TTC549 (cell line): Measurements from ENCODE around the gene UNC45B.
"Not testable (repeated sequence)": the region's sequence is repeated elsewhere in the genome, so short reads cannot be mapped to it uniquely, and the experiment has no call there.

ENCODE experiments used
- FAIRE-seq: peaks from 2 replicates; lab custom pipeline; 2012; peaks lifted over from hg19 to GRCh38; lab: Jason Lieb, UNC

UNC45B gene, protein sequence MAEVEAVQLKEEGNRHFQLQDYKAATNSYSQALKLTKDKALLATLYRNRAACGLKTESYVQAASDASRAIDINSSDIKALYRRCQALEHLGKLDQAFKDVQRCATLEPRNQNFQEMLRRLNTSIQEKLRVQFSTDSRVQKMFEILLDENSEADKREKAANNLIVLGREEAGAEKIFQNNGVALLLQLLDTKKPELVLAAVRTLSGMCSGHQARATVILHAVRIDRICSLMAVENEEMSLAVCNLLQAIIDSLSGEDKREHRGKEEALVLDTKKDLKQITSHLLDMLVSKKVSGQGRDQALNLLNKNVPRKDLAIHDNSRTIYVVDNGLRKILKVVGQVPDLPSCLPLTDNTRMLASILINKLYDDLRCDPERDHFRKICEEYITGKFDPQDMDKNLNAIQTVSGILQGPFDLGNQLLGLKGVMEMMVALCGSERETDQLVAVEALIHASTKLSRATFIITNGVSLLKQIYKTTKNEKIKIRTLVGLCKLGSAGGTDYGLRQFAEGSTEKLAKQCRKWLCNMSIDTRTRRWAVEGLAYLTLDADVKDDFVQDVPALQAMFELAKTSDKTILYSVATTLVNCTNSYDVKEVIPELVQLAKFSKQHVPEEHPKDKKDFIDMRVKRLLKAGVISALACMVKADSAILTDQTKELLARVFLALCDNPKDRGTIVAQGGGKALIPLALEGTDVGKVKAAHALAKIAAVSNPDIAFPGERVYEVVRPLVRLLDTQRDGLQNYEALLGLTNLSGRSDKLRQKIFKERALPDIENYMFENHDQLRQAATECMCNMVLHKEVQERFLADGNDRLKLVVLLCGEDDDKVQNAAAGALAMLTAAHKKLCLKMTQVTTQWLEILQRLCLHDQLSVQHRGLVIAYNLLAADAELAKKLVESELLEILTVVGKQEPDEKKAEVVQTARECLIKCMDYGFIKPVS

GRCh38 chr17:35147375-35147905, at the start of gene UNC45B:
UNC45B (plus strand) TSS chr17:35147817; CDS start chr17:35148264, 447 bp downstream.
- FAIRE-seq, result no peak

GRCh38 chr17:35099908-35100307, 47.7 kb upstream of the UNC45B start:
- no peak for FAIRE-seq

DNA sequence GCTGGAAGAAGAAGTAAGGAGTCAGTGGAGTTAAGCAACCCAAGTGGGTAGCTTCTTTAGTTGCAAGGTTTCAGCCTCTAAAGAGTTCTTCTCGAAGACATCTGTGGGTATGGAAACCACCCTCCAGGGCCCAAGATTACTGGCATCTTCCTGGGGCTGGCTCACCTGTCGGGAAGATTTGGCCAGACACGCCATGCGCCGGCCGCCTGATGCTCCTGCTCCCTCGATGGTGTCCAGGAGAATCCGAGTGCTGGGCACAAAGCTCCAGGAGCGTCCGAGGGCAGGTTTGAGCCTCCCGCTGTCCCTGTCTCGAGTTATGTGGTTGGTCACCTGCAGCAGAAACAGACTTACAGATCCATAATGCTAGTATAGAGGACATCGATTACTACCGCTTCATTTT, 46.6 kb upstream of the UNC45B start:
- no peak for FAIRE-seq

- FAIRE-seq, result no peak
Observed at GRCh38 chr17:35101725-35102124, 45.9 kb upstream of the UNC45B start.

GRCh38 chr17:35103271-35103670, 44.3 kb upstream of the UNC45B start:
- no peak for FAIRE-seq

- no peak for FAIRE-seq
Observed at GRCh38 chr17:35104844-35105450, 42.7 kb upstream of the UNC45B start.

DNA sequence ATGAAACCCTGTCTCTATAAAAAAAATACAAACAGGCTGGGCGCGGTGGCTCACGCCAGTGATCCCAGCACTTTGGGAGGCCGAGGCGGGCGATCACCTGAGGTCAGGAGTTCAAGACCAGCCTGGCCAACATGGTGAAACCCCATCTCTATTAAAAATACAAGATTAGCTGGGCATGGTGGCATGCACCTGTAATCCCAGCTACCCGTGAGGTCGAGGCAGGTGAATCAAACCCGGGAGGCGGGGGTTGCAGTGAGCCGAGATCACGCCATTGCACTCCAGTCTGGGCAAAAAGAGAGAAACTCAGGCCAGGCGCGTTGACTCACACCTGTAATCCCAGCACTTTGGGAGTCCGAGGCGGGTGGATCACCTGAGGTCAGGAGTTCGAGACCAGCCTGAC, 36.8 kb upstream of the UNC45B start:
- FAIRE-seq, result not testable (repeated sequence)

DNA sequence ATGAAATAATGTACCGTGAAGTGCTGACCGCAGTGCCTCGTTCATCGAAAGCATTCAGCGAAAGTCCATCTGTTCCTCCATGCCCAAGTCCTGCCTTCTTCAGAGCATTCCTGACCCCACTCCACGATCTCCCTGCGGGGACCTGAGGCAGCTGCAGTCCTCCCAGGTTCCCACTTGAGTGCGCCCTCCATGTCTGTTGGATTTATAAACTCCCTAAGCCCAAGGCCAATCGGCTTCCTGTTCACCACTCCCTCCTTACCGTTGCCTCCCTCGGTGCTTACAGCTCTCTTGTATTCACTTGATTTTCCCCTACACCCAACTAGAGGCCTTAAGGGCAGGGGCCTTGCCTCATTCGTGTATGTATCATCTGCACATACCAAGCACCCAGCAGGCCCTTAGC, 30.8 kb upstream of the UNC45B start:
- FAIRE-seq, result no peak

DNA sequence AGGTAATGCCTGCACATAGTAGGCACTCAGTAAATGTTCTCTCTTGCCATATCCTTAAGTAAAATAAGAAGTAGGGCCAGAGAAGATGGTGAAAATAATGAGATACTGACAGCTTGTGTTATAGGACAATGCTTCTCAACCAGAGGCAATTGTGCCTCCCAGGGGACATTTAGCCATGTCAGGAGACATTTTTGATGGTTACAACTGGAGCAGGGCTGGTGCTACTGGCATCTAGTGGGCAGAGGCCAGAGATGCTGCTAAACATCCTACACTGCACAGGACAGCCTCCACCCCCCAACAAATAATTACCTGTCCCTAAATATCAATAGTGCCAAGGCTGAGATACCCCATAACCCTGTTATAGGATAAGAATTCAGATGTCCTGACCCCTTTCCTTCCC, 29.6 kb upstream of the UNC45B start:
- no peak for FAIRE-seq

DNA sequence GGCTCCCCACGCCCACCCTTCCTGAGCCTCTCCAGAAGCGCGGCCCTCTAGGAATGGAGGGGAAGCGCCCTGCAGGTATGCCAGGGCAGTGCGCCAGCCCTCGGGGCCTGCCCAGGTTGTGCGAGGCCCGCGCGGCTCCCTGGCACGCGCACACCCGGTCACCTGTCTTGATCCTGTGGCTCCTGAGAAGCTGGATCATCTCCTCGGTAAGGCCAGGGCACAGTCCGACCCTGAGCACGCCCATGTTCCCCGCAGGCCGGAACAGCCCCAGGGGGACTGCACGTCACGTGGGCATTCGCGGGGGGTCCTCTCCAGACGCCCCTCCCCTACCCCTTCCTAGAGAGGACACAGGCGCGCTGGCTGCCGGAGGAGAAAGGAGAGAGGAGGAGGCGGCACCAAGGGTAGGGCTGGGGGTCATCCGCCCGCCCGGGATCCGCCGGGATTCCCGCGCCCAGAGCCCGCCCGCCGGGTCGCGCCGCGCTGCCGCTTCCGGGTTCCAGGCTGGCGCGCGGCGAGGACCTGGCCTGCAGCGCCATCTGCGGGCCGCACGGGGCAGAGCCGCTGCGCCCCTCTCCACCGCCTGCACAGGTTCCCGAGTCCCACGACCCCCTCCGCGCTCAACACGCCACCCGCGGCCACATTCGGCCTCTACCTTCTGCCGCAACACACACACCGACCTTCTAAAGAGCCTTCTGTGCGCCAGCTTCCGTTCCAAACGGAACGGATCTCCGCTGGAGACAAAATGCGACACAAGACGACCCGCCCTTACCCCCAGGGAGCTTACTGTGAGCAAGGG, 28.0 kb upstream of the UNC45B start, which contains the start of gene RAD51D:
RAD51D (minus strand) TSS at position 491 of the 796 bp plus-strand sequence; CDS start at position 244, 247 bp downstream.
- no peak for FAIRE-seq

GRCh38 chr17:35121315-35121714, 26.3 kb upstream of the UNC45B start, which contains the start of gene FNDC8:
FNDC8 (plus strand) TSS chr17:35121615; CDS start chr17:35121694, 79 bp downstream.
- FAIRE-seq, result no peak

GRCh38 chr17:35127751-35128514, 19.7 kb upstream of the UNC45B start:
- FAIRE-seq, result no peak

GRCh38 chr17:35129154-35129972, 18.3 kb upstream of the UNC45B start:
- FAIRE-seq, result no peak

GRCh38 chr17:35129973-35130351, 17.7 kb upstream of the UNC45B start:
- no peak for FAIRE-seq

GRCh38 chr17:35130392-35130791, 17.2 kb upstream of the UNC45B start:
- no peak for FAIRE-seq

- no peak for FAIRE-seq
Observed at GRCh38 chr17:35132099-35132498, 15.5 kb upstream of the UNC45B start.

DNA sequence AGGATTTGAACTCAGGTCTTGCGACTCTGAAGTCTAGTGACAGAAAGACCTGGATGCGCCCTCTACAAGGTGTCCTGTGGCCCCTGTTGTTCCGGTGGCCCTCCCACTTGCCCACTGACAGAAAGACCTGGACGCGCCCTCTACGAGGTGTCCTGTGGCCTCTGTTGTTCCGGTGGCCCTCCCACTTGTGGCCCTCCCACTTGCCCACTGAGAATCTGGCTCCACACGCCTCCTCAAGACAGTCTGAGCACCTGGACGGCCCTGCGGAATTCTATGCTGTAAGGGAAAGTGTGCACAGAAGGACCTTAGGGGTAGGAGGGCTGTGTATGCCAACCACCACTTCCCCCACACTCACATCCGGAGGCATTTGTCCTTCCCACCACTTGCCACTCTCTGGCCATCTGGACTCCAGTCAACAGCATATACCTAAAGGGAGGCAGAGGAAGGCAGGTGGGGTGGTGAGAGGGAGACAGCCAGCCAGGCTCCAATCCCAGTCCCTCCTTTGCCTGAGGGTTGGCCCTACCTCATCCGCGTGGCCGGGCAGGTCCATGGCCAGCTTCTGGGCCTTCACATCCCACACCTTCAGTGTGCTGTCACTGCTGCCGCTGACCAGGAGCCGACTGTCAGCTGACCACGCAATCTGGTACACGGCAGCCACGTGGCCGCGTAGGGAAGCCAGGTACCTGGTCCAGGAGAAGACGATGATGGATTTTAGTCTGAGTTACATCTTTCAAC, 14.6 kb upstream of the UNC45B start:
- no peak for FAIRE-seq

DNA sequence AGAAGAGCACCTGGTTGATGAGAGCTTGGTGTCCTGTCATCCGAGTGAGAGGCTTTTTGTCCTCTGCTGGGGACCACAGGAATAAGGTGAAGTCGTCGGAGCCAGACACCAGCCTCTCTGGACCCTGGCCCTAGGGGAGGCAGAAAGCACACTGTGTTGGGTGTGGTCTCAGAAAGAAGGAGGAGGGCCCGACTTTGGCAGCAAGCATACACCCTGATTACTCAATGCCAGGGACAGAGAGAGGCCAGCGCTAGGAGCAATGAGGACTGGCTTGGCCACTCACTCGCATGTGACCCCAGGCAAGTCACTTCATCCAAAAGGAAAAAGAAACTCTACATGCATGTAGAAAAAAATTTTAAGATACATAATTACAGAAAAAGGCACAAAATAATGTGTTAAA, 12.3 kb upstream of the UNC45B start:
- no peak for FAIRE-seq

GRCh38 chr17:35138218-35138617, 9.4 kb upstream of the UNC45B start:
- FAIRE-seq, result no peak
